Measurements from ENCODE around the gene FANCM.
"Not testable (repeated sequence)": the region's sequence is repeated elsewhere in the genome, so short reads cannot be mapped to it uniquely, and the experiment has no call there.

Gene FANCM

DNA sequence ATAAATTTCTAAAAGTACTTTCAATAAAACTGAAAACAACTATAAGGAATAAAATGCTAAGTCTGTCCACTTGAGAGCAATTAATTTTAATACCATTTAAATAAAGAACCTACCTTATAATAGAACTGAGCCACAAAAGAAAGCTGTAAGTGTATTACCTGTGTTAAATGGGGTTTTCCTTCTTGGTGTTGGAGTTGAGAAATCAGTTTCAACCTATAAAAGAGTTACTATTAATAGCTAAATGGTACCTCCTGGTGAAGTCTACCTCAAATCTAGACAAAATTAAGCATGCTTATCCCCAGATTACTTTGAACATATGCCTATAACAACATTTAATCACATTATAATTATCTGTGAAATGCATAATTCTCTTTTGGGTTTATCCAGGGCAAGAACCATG is 68.5 kb downstream of the FANCM start:
- intact Hi-C loops (cut with DNase I), result no loop called here
- no peak for DNase-seq

DNA sequence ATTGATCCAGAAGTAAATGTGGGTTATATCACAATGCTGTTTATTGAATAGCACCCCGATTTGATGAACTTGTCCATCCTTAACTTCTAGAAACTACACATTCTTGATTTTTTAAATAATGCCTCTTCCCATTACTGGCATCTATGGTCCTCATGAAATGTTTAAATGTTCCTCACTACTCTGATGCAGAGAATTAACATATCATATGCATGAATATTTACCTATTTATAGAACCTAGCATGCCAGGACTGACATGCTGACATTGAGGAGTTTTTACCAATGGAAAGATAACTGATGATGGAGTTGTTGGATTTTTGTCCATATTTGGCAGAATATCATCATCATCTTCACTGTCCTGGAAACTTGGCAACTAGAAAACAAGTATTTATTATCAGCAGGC is 74.4 kb downstream of the FANCM start:
- intact Hi-C loops (cut with DNase I), result no loop called here

GRCh38 chr14:45211295-45211694 is 75.6 kb downstream of the FANCM start:
- intact Hi-C loops (cut with DNase I), result no loop called here
- DNase-seq, result no peak

More for the DNA sequence above, 74.4 kb downstream of the FANCM start:
- no peak for DNase-seq

DNA sequence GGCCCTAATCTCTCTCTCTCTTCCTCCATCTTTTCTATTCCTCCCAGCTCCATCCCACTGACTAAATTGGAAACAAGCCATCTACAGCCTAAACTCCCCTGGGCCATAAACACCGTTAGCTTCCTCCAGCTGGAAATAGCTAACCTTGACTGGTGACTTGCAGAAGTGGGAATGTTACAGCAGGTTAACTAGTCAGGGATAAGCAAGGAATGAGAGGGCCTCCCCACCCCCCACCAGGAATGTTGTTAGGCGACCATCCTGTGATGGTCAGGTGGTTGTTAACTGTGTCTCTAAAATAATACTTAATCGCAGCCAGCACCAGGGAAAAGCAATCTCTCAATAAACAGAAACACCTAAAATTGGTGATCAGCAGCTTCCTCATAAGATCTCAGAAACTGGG is 76.5 kb downstream of the FANCM start:
- no peak for DNase-seq
- intact Hi-C loops (cut with DNase I), result no loop called here

GRCh38 chr14:45213716-45214115 is 78.0 kb downstream of the FANCM start:
- DNase-seq; intact Hi-C loops (cut with DNase I): not testable (repeated sequence)

DNA sequence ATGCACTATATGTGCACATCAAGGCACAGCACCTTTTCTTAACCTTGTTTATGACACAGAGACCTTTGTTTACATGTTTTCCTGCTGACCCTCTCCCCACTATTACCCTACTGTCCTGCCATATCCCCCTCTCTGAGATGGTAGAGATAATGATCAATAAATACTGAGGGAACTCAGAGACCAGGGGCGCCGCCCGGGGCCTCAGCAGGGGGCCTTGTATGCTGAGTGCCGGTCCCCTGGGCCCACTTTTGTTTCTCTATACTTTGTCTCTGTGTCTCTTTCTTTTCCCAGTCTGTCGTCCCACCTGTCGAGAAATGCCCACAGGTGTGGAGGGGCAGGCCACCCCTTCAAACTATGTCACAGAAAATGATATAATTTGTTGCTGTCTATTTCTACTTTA is 78.6 kb downstream of the FANCM start:
- not testable (repeated sequence) for DNase-seq

DNA sequence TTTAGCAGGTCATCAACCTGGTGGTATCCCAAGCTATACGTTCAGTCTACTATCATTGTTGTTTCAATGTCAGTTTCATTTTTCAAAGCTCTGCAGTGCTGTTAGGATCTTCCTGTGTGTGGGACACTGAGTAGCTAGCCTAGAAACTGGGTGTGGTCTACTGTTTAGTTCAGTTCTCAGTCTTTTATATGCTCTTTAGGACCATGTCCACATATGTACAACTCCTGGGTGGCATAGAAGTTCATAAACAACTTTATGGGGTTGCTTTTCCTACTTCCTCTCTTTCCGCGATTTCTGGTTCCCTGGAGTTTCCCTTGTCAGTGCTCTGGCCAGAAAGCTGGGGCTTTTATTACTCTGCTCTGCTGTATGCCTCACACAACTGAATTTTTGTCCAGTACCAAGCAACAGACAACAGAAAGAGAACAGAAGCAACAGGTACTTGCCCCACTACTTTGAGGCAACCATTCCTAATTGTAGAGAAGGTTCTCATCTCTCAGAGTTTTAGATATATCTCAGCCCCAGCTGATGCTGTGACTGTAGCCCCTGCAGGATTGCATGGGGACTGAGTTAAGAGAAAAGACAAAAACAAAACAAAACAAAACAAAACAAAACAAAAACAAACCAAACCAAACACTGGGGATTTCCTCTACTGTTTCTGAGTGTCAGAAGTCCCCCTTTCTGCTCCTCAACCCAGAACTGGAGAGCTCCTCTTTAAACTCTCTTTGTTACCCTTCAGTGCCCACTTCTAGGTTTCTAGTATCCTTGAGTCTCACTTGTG is 86.9 kb downstream of the FANCM start:
- DNase-seq, result no peak
- intact Hi-C loops (cut with DNase I), result no loop called here

More for the DNA sequence above, 78.6 kb downstream of the FANCM start:
- intact Hi-C loops (cut with DNase I), result not testable (repeated sequence)

- DNase-seq, result no peak
- intact Hi-C loops (cut with DNase I), result no loop called here
These were observed 91.8 kb downstream of the FANCM start for GRCh38 chr14:45227566-45227965.

GRCh38 chr14:45238988-45239387 is 103.3 kb downstream of the FANCM start:
- no peak for DNase-seq
- intact Hi-C loops (cut with DNase I), result no loop called here

GRCh38 chr14:45242706-45243105 is 107.0 kb downstream of the FANCM start:
- intact Hi-C loops (cut with DNase I), result no loop called here
- no peak for DNase-seq

- DNase-seq, result no peak
- intact Hi-C loops (cut with DNase I), result no loop called here
These were observed 110.4 kb downstream of the FANCM start for GRCh38 chr14:45246151-45246550.

DNA sequence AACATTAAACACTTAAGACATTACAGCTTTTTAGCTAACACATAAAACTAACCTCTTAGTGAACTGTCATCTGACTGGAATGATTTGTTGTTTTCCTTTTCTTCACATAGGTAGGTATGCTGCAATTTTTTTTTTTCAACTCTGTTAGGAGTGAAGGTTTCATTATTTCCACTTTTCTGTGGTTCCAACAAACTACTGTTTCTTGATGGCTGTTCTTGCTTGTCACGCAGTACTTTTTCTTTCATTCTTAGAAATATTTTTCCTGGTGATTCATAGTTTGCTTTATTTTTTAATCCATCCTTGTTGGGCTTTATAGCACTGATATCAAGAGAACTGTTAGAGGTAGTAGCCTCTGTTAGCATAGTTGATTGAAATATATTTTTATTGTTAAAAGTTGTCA is 111.0 kb downstream of the FANCM start:
- DNase-seq, result no peak
- intact Hi-C loops (cut with DNase I), result no loop called here

DNA sequence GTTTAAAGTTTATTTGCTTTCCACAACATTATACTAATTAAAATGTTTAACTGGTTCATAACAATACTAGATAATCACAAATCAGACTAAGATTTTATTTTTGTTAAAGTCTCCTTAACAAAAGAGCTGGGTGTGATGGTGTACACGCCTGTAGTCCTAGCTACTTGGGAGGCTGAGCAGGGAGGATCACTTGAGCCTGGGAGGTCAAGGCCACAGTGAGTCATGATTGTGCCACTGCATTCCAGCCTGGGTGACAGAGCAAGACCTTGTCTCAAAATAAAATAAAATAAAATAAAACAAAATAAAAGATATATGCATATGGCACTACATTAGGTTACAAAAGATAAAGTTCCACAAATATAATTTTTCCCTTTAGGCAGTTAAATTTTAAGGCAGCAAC is 111.7 kb downstream of the FANCM start:
- no peak for DNase-seq
- intact Hi-C loops (cut with DNase I), result no loop called here

DNA sequence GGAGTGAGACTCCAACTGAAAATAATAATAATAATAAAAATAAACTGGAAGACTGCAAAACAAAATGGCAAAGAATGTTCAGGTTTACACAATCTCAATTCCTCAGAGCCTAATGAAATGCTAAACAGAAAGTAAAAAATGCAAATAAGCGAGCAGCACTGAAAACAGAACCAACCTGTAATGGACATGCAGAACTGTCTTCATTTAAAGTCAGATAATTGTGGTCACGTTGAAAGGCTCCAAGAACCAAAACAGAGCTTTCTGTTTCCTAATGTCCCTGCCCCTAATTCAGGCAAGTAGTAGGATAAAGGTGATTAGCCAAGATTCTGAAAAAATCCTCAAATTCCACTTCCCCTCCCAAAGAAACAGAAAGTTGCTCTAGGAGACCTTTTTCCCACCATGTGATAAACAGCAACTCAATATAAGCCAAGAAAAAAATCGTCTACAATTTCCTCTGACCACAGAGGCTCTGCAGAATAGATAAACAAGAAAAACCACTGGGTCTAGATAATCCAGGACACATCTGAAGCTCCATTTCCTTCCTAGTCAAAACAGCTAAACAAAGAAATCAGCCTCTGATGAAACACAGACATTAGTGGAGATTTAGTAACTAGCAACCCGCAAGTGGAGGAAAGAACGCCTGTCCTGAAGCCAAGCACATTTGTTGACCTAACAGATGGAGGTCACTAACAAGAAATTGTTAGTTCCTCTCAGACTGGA is 114.3 kb downstream of the FANCM start:
- DNase-seq, result peak in 2 of 42 donors; percentile 6 to 8
- intact Hi-C loops (cut with DNase I), result loop anchor here (10.0 kb wide), 2 partner anchors 115 to 165 kb away; partner anchors contain the start of genes FANCM, FKBP3 and PRPF39
